ENCODE results near the gene PPFIBP1.

GRCh38 chr12:27573972-27574371 lies 50.0 kb downstream of the PPFIBP1 start:
- no peak for TF ChIP-seq POLR2A (IDR thresholded peaks at IDR 0.05; ENCODE audit: low read depth, low read length)
- no peak for TF ChIP-seq TAF1 (IDR thresholded peaks at IDR 0.05; ENCODE audit: borderline replicate concordance, low read depth, low read length)

All from GM12892 (cell line).